ENCODE results near the gene SMYD3. TPM values are rescaled to one million over a fixed set of nuclear protein-coding genes. Genes with fewer than 3 reads are reported as not detected.

Gene SMYD3
- total and polyA plus RNA-seq, 10 of the 15 experiments (the other 5 are each of a cell fraction or from before 2014, with no cell fraction given): 18.3 to 54.0 (median 24.8) TPM

- SMC1A ChIA-PET (ENCODE audit: uncharacterized antibody, unreplicated experiment): interaction anchor here (1.3 kb wide), 1 partner anchor 275 kb away, joined by 3 read pairs; no protein-coding TSS in a partner anchor
- Histone ChIP-seq H3K27ac (ENCODE audit: control insufficient read depth, insufficient read depth) (no peak overlapping the region), H3K9me3 (replicated peaks; ENCODE audit: control insufficient read depth, insufficient read depth, low read length) (no peaks in the 10 kb centered on the region), H3K4me1 (ENCODE audit: control insufficient read depth, insufficient read depth, low read length) (no peaks in the 10 kb centered on the region), H3K4me2 (ENCODE audit: control insufficient read depth, insufficient read depth) (no peak overlapping the region), H3K36me3 (ENCODE audit: control insufficient read depth in 2 of 2, insufficient read depth in 2 of 2, low read length in 1 of 2) (no peaks in the 10 kb centered on the region), H2AFZ (ENCODE audit: control insufficient read depth, low read depth, low read length) (no peak overlapping the region), H3K27me3 (replicated peaks in 1 of 2; ENCODE audit: control insufficient read depth in 2 of 2, insufficient read depth in 2 of 2, low read length in 1 of 2) (no peaks in the 10 kb centered on the region), H4K20me1 (ENCODE audit: control insufficient read depth, insufficient read depth) (no peaks in the 10 kb centered on the region), H3K79me2 (ENCODE audit: control insufficient read depth, insufficient read depth, low read length) (no peaks in the 10 kb centered on the region), H3K4me3 (no peak overlapping the region), H3K9ac (ENCODE audit: control insufficient read depth, insufficient read depth, low read length) (no peak overlapping the region)
- WGBS (ENCODE audit: insufficient coverage, insufficient replicate concordance, low lambda C conversion rate, missing lambda C conversion rate): 18% methylated on average over 9 of the region's 9 CpGs
- CTCF ChIA-PET: no interaction called here
- no TSS peak for BruUV-seq (replicated peaks)
- FAIRE-seq: no peak
- intact Hi-C loops (cut with micrococcal nuclease; ENCODE audit: unreplicated experiment) (no loop called here), in situ Hi-C loops (cut with MboI) (no loop called here)
- RAD21 ChIA-PET (ENCODE audit: unreplicated experiment): no interaction called here
- POLR2A ChIA-PET: no interaction called here
- ATAC-seq: no peak; the same call in 2 of the 3 replicates
- DNase-seq (ENCODE audit: low read depth, low spot score): no peak
- TF ChIP-seq E2F8 (IDR thresholded peaks at IDR 0.05; ENCODE audit: low read depth, partially characterized antibody) (no peak), CBFB (IDR thresholded peaks at IDR 0.05; ENCODE audit: low read depth) (no peak), IKZF2 (IDR thresholded peaks at IDR 0.05) (no peak), ZZZ3 (IDR thresholded peaks at IDR 0.05; ENCODE audit: control insufficient read depth, insufficient read length, low read depth) (no peak), KAT2A (conservative IDR thresholded peaks at IDR 0.05; ENCODE audit: control insufficient read depth, low read depth, low read length) (no peak), RCOR1 (conservative IDR thresholded peaks at IDR 0.05; ENCODE audit: low read depth, low read length) (no peak), ZBED1 (IDR thresholded peaks at IDR 0.05; ENCODE audit: borderline replicate concordance) (no peak), NFYB (IDR thresholded peaks at IDR 0.05; ENCODE audit: insufficient read depth, low read depth, low read length) (no peak), ZNF687 (IDR thresholded peaks at IDR 0.05) (no peak), POLR2AphosphoS5 (IDR thresholded peaks at IDR 0.05; ENCODE audit: low read length) (no peak), ZNF384 (IDR thresholded peaks at IDR 0.05; ENCODE audit: borderline replicate concordance, low read depth, low read length) (no peak), SPI1 (IDR thresholded peaks at IDR 0.05; ENCODE audit: borderline replicate concordance, insufficient read depth, low read depth, low read length) (no peak), HCFC1 (IDR thresholded peaks at IDR 0.05; ENCODE audit: low read length) (no peak), NBN (IDR thresholded peaks at IDR 0.05) (no peak), RELB (IDR thresholded peaks at IDR 0.05; ENCODE audit: low read depth) (no peak)
Measured at GRCh38 chr1:245715291-245715701, 791.8 kb downstream of the SMYD3 start.
